GM21825 (cell line): ENCODE measurements around the gene ACTR6.
A peak's percentile ranks its signal among the peaks of the same experiment; 100 is the strongest.
"Not testable (repeated sequence)": the region's sequence is repeated elsewhere in the genome, so short reads cannot be mapped to it uniquely, and the experiment has no call there.

Source experiments
- ATAC-seq: cut with Tn5 transposase; IDR thresholded peaks from one replicate; pipeline ENCODE4 v1.9.1; 2021; ENCODE audit warnings: mild to moderate bottlenecking, moderate library complexity; ENCODE audit not compliant: unreplicated experiment

Gene ACTR6

GRCh38 chr12:100200463-100201181 is at the start of gene ACTR6:
Gene ACTR6, plus strand, starts transcription at chr12:100200815. Its CDS starts 37 bp downstream, at chr12:100200852.
- peak; percentile 92 for ATAC-seq

DNA sequence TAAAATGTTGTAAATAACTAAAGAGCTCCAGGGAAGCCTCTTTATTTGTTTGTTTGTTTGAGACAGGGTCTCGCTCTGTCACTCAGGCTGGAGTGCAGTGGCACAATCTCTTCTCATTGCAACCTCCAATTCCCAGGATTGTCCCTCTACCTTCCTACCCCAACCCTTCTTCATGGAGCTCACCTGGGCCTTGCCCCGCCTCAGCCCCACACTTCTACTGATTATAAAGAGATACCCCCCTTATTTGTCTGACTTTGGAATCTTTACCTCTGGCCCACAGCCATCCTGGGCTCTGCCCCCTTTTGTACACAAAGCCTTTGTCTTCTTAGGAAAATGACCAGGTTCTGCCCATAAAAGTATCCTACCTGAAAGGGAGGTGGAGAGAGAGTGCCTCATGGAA is 48.8 kb upstream of the ACTR6 start:
- no peak for ATAC-seq

DNA sequence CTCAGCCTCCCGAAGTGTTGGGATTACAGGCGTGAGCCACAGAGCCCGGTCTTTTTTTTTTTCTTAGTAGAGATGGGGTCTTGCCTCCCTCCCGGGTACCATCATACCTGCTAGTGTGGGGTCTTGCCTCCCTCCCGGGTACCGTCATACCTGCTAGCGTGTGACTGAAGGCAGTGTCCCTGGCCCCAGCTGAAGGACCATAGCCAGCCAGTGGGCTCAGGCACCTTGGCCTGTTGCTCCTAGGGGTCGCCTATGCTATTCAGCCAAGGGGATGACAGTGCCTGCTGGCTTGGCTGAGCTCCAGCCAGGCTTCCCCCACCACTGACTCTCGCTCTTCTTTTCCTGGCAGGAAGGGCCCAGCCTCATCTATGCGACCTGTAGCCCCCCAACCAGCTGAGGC is 47.5 kb upstream of the ACTR6 start:
- no peak for ATAC-seq

DNA sequence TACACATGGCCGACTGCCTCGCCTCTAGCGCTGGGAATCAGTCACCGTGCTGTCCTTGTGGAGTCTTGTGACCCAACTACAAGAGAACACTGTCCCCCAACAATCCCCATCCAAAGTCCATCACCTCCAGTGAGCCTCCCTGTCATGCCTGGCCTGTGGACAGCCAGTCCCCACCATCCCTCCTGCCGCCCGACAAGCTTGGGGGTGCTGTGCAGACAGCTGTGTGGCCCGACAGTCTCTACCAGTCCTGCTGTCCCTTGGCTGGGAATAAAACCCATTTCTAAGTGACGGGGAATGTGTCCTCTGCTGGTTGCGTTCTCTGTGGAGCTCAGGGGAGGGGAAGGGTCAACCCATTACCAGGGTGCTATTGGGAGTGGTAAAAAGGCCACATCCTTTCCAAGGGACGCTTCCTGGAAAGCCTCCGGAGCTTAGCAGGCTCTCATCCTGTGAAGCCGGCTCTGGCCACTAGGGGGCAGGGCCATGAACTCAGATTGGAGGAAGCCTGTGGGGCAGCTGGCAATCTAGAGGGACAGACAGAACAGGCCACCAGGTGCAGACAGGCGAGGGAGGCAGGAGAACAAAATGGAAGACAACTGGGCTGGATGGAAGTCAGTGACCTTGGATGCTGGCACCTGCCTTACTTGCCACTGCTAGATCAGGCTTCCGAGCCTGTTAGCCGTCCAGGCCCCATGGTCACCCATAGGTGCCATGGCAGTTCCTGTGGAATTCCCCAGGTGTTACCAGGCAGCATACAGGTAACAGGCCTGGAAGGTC is 46.0 kb upstream of the ACTR6 start:
- peak; percentile 64 for ATAC-seq

DNA sequence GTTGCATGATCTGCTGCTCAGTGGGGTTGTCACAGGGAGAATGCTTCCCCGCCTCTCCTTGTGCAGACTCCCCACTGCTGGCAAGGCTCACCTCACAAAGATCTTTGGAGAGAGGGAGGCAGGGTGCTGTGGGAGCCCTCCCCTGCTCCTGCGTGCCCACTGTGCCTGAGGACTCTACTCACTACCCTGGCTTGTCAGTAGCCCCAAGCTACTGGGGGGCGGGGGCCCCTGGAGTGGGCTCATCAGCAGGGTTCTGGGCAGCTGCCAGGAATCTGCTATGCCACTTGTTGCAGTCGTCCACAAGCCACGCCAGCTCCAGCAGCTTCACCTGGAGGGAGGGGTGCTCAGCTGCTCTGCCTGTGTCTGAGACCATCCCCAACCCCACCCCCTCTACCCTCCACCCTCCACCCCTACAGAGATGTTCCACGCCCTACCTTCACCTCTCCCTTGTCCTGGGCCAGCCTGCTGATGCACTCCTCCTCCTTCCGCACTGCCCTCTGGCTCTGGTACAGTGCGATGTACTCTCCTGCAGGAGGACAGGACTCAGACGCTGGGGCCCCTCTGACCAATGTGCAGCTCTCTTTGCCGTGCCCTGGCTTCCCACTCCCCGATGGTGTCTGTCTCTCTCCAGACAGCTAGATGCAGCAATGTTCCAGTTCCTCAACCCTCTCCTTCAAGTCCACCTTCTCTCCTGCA is 43.7 kb upstream of the ACTR6 start:
- ATAC-seq: no peak

DNA sequence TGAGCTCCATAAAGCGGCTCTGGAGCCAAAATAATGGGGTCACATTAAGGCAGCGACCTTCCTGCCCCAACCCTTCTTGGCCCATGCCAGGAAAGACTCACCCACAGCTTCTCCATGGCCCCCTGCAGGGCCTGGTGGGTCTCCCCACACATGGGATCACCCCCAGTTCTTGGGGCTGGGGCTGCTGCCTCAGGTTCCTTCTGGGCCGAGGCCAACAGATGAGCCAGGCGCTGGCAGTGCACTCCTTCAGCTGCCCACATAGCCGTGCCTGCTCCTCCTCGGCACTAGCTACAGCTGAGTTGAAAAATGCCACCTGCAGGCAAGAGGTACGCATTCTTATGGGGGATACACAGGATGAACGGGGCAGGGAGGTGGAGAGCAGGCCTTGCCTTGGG is 43.2 kb upstream of the ACTR6 start:
- ATAC-seq: no peak

DNA sequence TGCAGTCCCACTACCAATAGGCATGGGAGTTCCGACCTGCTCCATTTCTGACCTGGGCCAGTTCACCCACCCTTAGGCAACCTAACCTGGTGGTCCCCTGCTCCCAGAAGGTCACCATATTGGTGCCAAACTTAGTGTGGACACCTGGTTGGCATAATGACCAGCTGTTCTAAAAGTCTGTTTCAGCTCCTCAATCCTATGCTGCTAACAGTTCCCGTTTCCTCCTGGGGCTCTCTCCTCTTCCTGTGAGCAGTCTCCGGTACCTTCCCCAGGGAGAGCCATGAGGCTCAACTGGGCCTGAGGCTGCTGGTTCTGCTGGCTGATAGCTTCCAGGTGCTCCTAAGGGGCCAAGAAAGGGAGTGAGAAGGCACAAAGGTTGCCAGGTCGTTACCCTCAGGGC is 42.1 kb upstream of the ACTR6 start:
- ATAC-seq: no peak

DNA sequence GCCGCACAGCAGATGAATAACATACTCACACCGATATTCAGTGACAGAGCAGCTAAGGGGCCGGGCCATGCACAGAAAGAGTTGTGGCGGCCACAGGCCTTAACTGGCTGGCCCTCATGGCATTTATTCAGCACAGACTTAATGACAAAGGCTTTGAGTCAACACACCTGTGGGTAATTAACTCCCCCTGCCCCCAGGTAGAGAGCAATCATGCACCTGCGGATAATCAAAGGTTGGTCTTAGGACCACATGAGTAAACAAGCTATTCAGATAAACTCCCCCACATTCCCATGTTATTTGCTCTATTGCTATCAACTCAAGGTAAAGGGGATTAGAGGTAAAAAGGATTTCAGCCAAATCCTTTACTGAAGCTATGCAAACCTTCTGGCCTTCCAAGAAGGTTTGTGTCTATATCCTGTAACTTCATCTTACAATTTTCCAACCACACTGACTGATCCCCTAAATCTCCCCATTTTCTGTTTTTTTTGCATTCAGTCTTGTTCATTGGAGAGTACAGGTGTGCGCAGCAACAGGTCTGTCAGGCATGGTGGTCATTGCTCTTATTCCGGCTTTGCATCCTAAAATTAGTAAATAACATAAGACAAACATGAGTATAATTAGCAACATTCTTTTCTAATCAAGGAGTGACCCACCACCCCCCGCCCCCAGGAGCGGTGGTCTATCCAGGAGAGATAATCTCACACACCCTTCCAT is 41.1 kb upstream of the ACTR6 start:
- ATAC-seq: no peak

- ATAC-seq: peak; percentile 100
Observed at GRCh38 chr12:100163416-100164152, 37.0 kb upstream of the ACTR6 start.

- ATAC-seq: peak; percentile 9
Observed at GRCh38 chr12:100164153-100164704, 36.4 kb upstream of the ACTR6 start.

GRCh38 chr12:100165356-100165755 is 35.3 kb upstream of the ACTR6 start:
- no peak for ATAC-seq

DNA sequence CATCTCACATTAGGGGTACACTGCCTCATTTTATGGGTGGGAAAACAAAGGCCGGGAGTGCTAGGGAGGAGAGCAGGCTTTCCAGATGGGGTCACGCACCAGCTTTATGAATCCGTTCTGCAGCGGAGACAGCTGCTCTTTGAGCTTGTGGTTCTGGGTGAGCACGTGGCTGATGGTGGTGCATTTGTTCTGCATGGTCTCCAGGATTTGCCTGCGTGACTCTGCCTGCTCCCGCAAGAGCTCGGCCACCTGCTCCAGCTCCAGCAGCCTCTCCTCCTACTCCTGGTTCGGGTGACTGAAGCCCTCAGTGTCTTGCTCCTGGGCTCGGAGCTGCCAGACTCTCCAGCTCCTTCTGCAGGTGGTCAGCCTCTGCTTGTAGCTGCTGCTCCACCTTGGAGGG is 34.4 kb upstream of the ACTR6 start:
- no peak for ATAC-seq

DNA sequence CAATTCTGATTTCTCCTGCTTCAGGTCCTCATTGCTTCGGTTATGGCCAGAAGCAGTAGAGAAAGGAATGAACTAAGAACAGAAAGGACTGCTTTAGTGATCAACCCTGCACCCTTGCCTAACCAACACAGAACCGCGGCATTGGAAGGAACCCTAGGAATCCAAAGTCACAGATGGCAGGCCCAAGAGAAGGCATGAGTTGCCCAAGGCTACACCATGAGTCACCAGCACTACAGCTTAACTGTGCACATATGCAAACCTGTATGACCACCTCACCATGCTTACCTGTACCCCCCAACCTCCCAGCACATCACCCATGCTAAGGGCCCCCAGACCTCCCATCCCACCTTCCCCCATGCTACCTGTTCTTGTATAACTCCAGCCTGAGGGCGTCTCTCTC is 32.1 kb upstream of the ACTR6 start:
- no peak for ATAC-seq

- no peak for ATAC-seq
Observed at GRCh38 chr12:100169345-100169744, 31.3 kb upstream of the ACTR6 start.

- ATAC-seq: no peak
Observed at GRCh38 chr12:100170313-100170858, 30.2 kb upstream of the ACTR6 start.

DNA sequence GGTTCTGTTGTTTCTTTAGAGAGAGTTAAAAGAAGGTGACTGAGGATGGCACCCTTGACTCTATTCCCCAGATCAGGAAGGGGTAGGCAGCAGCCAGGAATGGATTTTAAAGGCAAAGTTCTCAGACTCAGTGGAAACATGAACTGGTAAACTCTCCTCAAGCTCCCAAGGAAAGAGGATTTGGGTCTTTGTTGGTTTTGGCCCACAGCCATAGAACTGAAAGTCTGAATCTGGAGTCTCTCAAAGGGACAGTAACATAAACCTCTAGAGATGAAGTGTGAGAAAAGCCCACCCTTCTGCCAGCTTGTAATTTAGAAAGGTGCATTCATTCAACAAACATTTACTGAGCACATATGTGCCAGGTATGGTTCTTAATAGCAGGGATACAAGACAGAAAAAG is 29.4 kb upstream of the ACTR6 start:
- ATAC-seq: no peak

DNA sequence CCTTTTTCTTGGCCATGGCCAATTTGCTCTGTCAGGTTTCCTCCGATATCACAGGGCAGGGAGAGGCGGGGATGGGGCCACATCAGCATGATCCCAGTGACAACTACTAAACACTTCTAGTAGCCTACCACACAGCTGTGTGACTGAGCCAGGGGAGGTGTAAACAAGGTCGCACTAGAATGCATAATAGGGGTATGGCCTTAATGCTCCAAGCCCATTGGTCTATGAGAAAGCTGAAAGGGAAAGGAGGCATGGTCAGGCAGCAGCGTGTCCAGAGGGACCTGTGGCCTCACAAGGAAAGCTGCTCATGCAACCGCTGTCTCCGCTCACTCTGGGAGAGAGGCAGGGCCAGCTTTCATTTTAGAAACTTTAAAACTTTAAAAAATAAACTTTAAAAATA is 27.5 kb upstream of the ACTR6 start:
- ATAC-seq: no peak

DNA sequence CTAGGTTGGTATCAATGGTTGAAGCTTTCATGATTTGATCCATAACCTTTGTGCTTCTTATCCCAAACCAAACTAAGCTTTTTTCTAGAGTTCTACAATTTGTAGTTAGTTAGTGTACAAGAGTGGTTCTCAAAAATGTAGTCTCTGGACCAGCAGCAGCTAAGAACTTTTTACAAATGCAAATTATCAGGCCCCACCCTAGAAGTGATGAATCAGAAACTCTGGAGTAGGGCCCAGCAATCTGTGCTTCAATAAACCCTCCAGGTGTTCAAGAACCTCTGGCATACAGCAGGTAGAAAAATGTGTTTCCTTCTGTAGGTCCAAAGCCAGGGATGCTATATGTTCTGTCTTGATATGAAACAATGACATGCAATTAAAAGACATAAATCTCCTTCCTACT is 26.1 kb upstream of the ACTR6 start:
- ATAC-seq: no peak

DNA sequence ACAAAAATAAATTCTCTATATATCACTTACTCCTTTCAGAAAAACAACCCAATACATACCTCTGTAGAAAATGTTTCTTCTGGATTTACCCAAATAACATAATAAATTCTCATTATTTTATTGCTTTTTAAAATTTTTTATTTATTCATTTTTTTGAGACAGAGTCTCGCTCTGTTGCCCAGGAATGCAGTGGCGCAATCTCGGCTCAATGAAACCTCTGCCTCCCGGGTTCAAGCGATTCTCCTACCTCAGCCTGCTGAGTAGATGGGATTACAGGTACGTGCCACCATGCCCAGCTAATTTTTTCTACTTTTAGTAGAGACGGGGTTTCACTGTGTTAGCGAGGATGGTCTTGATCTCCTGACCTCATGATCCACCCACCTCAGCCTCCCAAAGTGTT is 24.1 kb upstream of the ACTR6 start:
- not testable (repeated sequence) for ATAC-seq

DNA sequence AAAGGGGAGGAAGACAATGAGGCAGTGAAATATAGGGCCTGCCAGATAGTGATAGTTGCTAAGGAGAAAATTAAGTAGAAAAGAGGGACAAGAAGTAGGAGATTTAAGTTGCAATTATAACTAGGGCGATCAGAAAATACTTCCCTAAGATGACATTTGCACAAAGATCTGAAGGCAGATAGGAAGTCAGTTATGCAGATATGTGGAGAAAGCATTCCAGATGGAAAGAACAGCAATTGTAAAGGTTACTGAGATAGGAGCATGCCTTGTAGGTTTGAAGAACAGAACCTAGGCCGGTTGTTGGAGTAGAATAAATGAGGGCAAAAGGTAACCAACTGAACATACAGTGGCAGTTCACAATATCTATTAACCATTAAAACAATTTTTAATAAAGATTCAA is 21.4 kb upstream of the ACTR6 start:
- no peak for ATAC-seq
